PC-3 (cell line): ENCODE measurements around the gene FAR2. TPM values are rescaled to one million over a fixed set of nuclear protein-coding genes. Genes with fewer than 3 reads are reported as not detected.

Source experiments
- ATAC-seq: fragments of 200-7000 bp; cut with Tn5 transposase; 2 replicates; pipeline ENCODE4 v1.9.1; 2020; ENCODE audit warnings: mild to moderate bottlenecking, moderate library complexity
- BruUV-seq: library from RNA; stranded (reverse); fragments of 400-500 nt; replicated peaks from 2 replicates; lab custom pipeline; 2021; lab: Mats Ljungman, UMichigan
- CTCF ChIA-PET: fragments of 300-600 bp; sonication (Branson Sonifier 250); formaldehyde crosslinking; loops from one replicate; lab custom pipeline; 2022; ENCODE audit warnings: antibody characterized with exemption; lab: Charles Lee
- POLR2A ChIA-PET: fragments of 300-600 bp; sonication (Branson Sonifier 250); formaldehyde crosslinking; loops from one replicate; lab custom pipeline; 2022; ENCODE audit warnings: antibody characterized with exemption; ENCODE audit not compliant: unreplicated experiment; lab: Charles Lee
- DNase-seq: peaks from one replicate; pipeline ENCODE4 v3.0.0-alpha.2; 2015
- H2AFZ ChIP-seq: fragments of 300-600 bp; sonication (generic); 2 replicates; pipeline ENCODE4 v1.6.0; 2016; ENCODE audit warnings: antibody characterized with exemption, low read length
- H3F3A ChIP-seq: fragments of 300-600 bp; sonication (generic); one replicate; pipeline ENCODE4 v1.6.0; 2017; ENCODE audit warnings: antibody characterized with exemption, low read length, control low read depth, mild to moderate bottlenecking; ENCODE audit not compliant: unreplicated experiment
- H3K27ac ChIP-seq: fragments of 300-600 bp; sonication (generic); 2 replicates; pipeline ENCODE4 v1.5.1; 2016; ENCODE audit warnings: mild to moderate bottlenecking, low read length
- H3K27me3 ChIP-seq: fragments of 300-600 bp; sonication (generic); 2 replicates; pipeline ENCODE4 v1.6.1; 2016; ENCODE audit warnings: low read length, mixed read lengths
- H3K36me3 ChIP-seq: fragments of 300-600 bp; sonication (generic); 2 replicates; pipeline ENCODE4 v1.6.1; 2016; ENCODE audit warnings: low read depth, mixed run types, low read length, mixed read lengths
- H3K4me1 ChIP-seq: fragments of 300-600 bp; sonication (generic); 2 replicates; pipeline ENCODE4 v1.5.1; 2016; ENCODE audit warnings: low read length; ENCODE audit not compliant: insufficient read depth
- H3K4me2 ChIP-seq: fragments of 300-600 bp; sonication (generic); 2 replicates; pipeline ENCODE4 v1.6.0; 2016; ENCODE audit warnings: low read length
- H3K4me3 ChIP-seq: fragments of 300-600 bp; sonication (generic); 2 replicates; pipeline ENCODE4 v1.5.1; 2016; ENCODE audit warnings: mild to moderate bottlenecking, low read length, mixed read lengths
- H3K79me2 ChIP-seq: fragments of 300-600 bp; sonication (generic); 2 replicates; pipeline ENCODE4 v1.6.1; 2017; ENCODE audit warnings: low read length, mixed read lengths
- H3K9ac ChIP-seq: fragments of 300-600 bp; sonication (generic); 2 replicates; pipeline ENCODE4 v1.6.0; 2016; ENCODE audit warnings: mild to moderate bottlenecking, low read length
- H3K9me2 ChIP-seq: fragments of 300-600 bp; sonication (generic); replicated peaks from 2 replicates; pipeline ENCODE4 v1.6.1; 2016; ENCODE audit warnings: mixed run types, low read length, mixed read lengths
- H3K9me3 ChIP-seq: fragments of 300-600 bp; sonication (generic); 2 replicates; pipeline ENCODE4 v1.6.1; 2016; ENCODE audit warnings: low read length, mixed read lengths
- H4K20me1 ChIP-seq: fragments of 300-600 bp; sonication (generic); 2 replicates; pipeline ENCODE4 v1.6.1; 2016; ENCODE audit warnings: low read length, mixed read lengths
- EZH2 ChIP-seq: fragments of 300-600 bp; sonication (generic); IDR thresholded peaks from one replicate; pipeline ENCODE4 v1.6.1; 2017; ENCODE audit warnings: antibody characterized with exemption, mild to moderate bottlenecking, low read length; ENCODE audit not compliant: unreplicated experiment
- EZH2phosphoT487 ChIP-seq: fragments of 300-600 bp; sonication (generic); IDR thresholded peaks from 2 replicates; pipeline ENCODE4 v1.6.1; 2018; ENCODE audit warnings: mild to moderate bottlenecking, antibody characterized with exemption, low read length, borderline replicate concordance
- intact Hi-C: fragments of 100-400 bp; cut with micrococcal nuclease; formaldehyde crosslinking; loops from 2 replicates; pipeline ENCODE4 v1.9.0; 2023
- total RNA-seq: library from RNA; depleted of rRNA; stranded (reverse); fragments of >200 nt; gene quantifications from 2 replicates; pipeline ENCODE4 v1.2.3, GENCODE V29; 2014
- TF ChIP-seq, protein P1 (sequence below): fragments of 300-600 bp; sonication (generic); conservative IDR thresholded peaks from 2 replicates; pipeline ENCODE4 v1.5.1; 2017; ENCODE audit warnings: antibody characterized with exemption, low read depth, mild to moderate bottlenecking, low read length

The FAR2 gene
- total RNA-seq, 1 experiment from 2014 or later, result 10.2 TPM

- ATAC-seq (peak; percentile 32), DNase-seq (peak; percentile 51)
- ChIA-PET POLR2A (interaction anchor here (0.6 to 1.0 kb wide), 5 partner anchors 15 to 1904 kb away, joined by 3 to 4 read pairs (median 4); partner anchors contain the start of gene STK38L), CTCF (interaction anchor here (0.6 to 1.4 kb wide), 2 partner anchors 170 to 650 kb away, joined by 3 to 8 read pairs; no protein-coding TSS in a partner anchor)
- H3K79me2 ChIP-seq, result no peaks in the 10 kb centered on the region
- H3K4me3 ChIP-seq, result peak overlapping the region; percentile 81
- no peaks in the 10 kb centered on the region for H3K36me3 ChIP-seq
- H3K4me1 ChIP-seq, result peaks cover 16% of the 10 kb centered on the region
- no peaks in the 10 kb centered on the region for H3K9me2 ChIP-seq
- peak overlapping the region; percentile 92 for H2AFZ ChIP-seq
- BruUV-seq, result no TSS peak
- intact Hi-C loops, result loop anchor here (1.0 to 5.0 kb wide), 3 partner anchors 16 to 169 kb away; no protein-coding TSS in a partner anchor
- H3K9ac ChIP-seq, result peak overlapping the region; percentile 79
- peak overlapping the region; percentile 90 for H3K4me2 ChIP-seq
- no peaks in the 10 kb centered on the region for H3K27me3 ChIP-seq
- H4K20me1 ChIP-seq, result no peaks in the 10 kb centered on the region
- TF ChIP-seq, protein P1, sequence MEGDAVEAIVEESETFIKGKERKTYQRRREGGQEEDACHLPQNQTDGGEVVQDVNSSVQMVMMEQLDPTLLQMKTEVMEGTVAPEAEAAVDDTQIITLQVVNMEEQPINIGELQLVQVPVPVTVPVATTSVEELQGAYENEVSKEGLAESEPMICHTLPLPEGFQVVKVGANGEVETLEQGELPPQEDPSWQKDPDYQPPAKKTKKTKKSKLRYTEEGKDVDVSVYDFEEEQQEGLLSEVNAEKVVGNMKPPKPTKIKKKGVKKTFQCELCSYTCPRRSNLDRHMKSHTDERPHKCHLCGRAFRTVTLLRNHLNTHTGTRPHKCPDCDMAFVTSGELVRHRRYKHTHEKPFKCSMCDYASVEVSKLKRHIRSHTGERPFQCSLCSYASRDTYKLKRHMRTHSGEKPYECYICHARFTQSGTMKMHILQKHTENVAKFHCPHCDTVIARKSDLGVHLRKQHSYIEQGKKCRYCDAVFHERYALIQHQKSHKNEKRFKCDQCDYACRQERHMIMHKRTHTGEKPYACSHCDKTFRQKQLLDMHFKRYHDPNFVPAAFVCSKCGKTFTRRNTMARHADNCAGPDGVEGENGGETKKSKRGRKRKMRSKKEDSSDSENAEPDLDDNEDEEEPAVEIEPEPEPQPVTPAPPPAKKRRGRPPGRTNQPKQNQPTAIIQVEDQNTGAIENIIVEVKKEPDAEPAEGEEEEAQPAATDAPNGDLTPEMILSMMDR, result no peak
- no peak for TF ChIP-seq EZH2
- no peak for TF ChIP-seq EZH2phosphoT487
- no peaks in the 10 kb centered on the region for H3F3A ChIP-seq
- H3K9me3 ChIP-seq, result no peaks in the 10 kb centered on the region
- H3K27ac ChIP-seq, result no peak overlapping the region; the same call in 1 of the 2 replicates
Measured at GRCh38 chr12:29147731-29148595, 1.1 kb upstream of the FAR2 start.

DNA sequence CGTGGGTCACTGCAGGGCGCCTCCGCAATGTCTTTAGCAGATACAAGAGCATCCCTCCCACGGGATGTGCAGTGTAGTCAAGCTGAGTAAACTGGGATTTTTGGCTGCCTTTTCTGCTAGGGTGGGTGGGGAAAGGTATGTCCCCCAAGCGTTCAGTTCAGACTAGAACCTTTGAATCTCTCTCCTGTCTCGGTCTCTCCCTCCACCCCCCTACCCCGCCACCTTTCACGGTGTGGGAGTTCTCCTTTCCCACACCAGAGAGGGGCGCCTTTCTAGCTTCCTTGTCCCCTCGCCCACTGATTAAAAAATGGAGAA lies 525 bp upstream of the FAR2 start:
- TF ChIP-seq, protein P1, result peak; percentile 62; the same call in 1 of the 2 replicates
- TF ChIP-seq EZH2, result no peak
- ATAC-seq, result peak; percentile 60
- no peaks in the 10 kb centered on the region for H3K36me3 ChIP-seq

More for the DNA sequence above, 525 bp upstream of the FAR2 start:
- Histone ChIP-seq H4K20me1 (no peaks in the 10 kb centered on the region), H3K27me3 (no peaks in the 10 kb centered on the region), H3K9me2 (no peaks in the 10 kb centered on the region), H3K4me1 (peaks cover 16% of the 10 kb centered on the region), H3K27ac (peak overlapping the region; percentile 17), H3K4me2 (peak overlapping the region; percentile 90), H3K79me2 (no peaks in the 10 kb centered on the region), H2AFZ (peak overlapping the region; percentile 92), H3F3A (no peaks in the 10 kb centered on the region), H3K9me3 (no peaks in the 10 kb centered on the region), H3K4me3 (peak overlapping the region; percentile 81), H3K9ac (peak overlapping the region; percentile 79)
- CTCF ChIA-PET, result interaction anchor here (1.4 kb wide), 1 partner anchor 170 kb away, joined by 8 read pairs; no protein-coding TSS in a partner anchor
- intact Hi-C loops, result loop anchor here (1.0 to 5.0 kb wide), 3 partner anchors 16 to 169 kb away; no protein-coding TSS in a partner anchor
- POLR2A ChIA-PET, result interaction anchor here (0.7 to 1.0 kb wide), 2 partner anchors 94 to 1793 kb away, joined by 4 read pairs; no protein-coding TSS in a partner anchor
- peak; percentile 55 for DNase-seq
- BruUV-seq, result TSS peak; percentile 69
